ENCODE measurements around the gene TMEM233.

The TMEM233 gene

DNA sequence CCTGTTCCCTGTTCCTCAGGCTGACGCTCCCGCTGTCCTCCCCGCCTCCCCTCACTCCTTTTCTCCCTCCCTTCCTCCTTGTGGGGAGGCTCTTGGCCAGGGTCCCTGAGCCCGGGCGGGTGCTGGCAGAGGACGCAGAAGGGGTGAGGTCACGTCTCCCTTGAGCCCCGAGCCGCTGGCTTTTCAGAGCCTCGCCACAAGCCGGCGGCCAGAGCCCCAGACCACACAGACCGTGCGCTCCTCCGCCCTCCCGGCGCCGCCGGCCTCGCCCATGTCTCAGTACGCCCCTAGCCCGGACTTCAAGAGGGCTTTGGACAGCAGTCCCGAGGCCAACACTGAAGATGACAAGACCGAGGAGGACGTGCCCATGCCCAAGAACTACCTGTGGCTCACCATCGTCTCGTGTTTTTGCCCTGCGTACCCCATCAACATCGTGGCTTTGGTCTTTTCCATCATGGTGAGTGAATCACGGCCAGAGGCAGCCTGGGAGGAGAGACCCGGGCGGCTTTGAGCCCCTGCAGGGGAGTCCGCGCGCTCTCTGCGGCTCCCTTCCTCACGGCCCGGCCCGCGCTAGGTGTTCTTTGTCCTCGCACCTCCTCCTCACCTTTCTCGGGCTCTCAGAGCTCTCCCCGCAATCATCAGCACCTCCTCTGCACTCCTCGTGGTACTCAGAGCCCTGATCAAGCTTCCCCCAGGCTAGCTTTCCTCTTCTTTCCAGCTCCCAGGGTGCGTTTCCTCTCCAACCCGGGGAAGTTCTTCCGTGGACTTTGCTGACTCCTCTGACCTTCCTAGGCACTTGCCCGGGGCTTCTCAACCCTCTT, at the start of gene TMEM233:
TMEM233 (plus strand) TSS at position 197 of the 821 bp plus-strand sequence; CDS start at position 272, 75 bp downstream.
- DNase-seq (ENCODE audit: low read depth in 3 of 3, low spot score in 1 of 3), result no peak

GRCh38 chr12:119544765-119545625, 48.6 kb upstream of the TMEM233 start:
- DNase-seq (ENCODE audit: low read depth in 3 of 3, low spot score in 1 of 3), result peak in 1 of 3 donors; percentile 17

DNA sequence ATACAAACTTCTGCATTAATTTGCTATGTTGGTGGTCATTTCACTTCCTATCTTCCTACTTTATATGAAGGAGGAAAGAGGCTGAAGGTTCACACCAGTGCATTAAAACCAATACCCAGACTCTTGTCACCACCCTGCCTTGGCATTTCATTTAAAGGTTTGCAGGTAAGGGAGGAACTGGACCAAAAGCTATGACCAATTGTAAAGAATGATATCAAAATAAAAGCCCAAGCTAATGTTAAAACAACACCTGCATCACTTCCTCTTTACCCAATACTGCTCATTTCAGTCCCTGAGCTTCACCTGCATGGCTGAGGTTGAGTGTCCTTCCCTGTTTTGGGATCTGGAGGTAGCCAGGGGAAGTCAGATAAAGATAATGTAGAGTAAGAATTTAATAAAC, 47.2 kb upstream of the TMEM233 start:
- DNase-seq (ENCODE audit: low read depth in 3 of 3, low spot score in 1 of 3), result no peak

GRCh38 chr12:119547001-119547400, 46.6 kb upstream of the TMEM233 start:
- no peak for DNase-seq (ENCODE audit: low read depth in 3 of 3, low spot score in 1 of 3)

DNA sequence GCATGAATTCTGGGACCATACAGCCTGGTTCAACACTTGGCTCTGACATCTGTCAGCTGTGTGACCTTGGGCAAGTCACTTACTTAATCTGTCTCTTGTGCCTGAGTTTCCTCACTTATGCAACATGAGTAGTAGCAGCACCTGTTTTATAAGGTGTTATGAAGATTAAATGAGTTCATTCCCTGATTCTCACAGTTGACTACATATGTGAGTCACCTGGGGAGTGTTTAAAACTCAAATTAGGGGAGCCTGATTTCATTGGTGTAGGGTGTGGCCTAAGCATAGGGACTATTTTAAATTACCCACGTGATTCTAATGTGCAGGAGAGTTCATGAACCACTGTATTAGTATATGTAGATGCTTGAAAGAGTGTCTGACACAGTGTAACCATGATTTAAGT, 36.7 kb upstream of the TMEM233 start:
- DNase-seq (ENCODE audit: low read depth in 3 of 3, low spot score in 1 of 3), result no peak

DNA sequence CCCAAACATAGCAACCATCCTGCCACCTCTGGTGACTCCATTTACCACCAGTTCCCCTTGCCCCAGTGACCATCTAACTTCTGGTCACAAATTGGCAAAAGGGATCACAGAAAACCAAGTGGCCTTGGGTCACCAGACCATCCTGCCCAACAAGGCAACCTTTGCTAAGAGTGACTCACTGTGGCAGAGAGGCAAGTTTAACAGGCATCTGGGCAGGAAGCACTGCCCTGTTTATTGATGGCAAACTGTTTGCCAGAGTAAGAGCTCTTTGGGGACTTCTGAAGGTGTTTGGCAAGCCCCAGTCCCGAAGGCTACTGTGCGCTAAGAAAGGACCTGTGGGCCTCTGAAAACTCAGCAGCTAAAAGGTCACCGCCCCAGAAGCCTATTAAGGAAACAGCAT, 28.2 kb upstream of the TMEM233 start:
- no peak for DNase-seq (ENCODE audit: low read depth in 3 of 3, low spot score in 1 of 3)

DNA sequence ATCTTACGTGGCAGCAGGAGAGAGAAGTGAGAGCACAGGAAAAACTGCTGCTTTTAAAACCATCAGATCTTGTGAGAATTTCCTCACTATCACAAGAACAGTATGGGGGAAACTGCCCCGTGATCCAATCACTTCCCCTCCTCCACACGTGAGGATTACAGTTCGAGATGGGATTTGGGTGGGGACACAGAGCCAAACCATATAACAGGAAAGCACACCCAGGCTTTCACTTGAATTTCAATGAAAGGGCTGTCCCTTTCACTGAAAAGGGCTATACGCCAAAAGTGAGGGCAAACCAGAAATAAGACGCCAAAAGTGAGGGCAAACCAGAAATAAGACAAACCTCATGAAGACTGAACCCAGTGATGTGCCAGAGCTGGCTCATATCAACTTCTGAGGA, 22.8 kb upstream of the TMEM233 start:
- no peak for DNase-seq (ENCODE audit: low read depth in 3 of 3, low spot score in 1 of 3)

DNA sequence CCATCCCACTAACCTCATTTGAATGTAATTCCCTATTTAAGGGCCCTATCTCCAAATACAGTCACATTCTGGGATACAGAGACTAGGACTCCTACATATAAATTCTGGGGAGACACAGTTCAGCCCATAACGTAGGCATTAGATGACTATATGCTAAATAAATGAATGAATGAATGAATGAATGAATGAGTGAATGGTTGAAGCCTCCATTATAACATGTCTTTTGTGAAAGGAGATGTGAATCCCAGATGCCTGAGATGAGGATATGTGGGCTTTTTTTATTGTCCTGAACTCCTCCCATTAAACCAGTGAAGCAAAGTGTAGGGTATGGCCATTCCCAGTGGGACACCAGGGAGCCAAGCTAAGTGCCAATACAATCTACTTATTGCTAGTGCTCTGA, 20.5 kb upstream of the TMEM233 start:
- no peak for DNase-seq (ENCODE audit: low read depth in 3 of 3, low spot score in 1 of 3)

DNA sequence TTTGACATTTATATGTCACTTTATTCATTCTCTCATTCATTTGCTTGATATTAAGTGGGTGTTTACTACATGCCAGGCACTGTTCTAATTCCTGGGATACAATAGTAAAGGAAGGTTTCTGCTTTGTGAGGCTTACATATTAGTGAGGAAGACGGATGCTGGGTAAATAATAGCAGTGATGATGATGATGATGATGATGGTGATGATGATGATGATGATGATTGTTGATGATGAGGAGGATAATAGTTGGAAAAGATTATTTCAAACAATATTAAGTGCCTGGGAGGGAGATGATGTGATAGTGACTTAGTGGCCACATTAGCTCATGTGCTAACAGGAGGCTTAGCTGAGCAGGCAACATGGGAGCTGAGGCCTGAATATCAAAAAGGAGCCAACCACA, 19.3 kb upstream of the TMEM233 start:
- DNase-seq (ENCODE audit: low read depth in 3 of 3, low spot score in 1 of 3), result no peak

- no peak for DNase-seq (ENCODE audit: low read depth in 3 of 3, low spot score in 1 of 3)
These were observed 17.3 kb upstream of the TMEM233 start for GRCh38 chr12:119576118-119576810.

DNA sequence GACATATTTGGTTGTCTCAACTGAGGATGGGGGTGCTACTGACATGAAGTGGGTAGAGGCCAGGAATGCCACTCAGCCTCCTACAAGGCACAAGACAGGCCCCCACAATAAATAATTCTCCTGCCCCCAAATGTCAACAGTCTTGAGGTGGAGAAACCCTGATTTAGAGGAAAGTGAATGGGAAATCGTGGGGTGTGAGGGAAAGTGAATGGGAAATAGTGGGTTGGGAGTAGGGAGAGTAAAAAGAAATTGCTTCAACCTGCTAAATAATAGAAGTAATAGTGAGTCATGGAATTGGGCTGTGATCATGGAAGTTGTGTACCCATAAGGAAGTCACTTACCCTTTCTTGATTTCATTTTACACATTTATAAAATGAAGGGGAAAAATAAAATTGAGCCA, 16.7 kb upstream of the TMEM233 start:
- DNase-seq (ENCODE audit: low read depth in 3 of 3, low spot score in 1 of 3), result no peak

GRCh38 chr12:119578112-119578511, 15.5 kb upstream of the TMEM233 start:
- DNase-seq (ENCODE audit: low read depth in 3 of 3, low spot score in 1 of 3), result no peak

- no peak for DNase-seq (ENCODE audit: low read depth in 3 of 3, low spot score in 1 of 3)
These were observed 4.5 kb upstream of the TMEM233 start for GRCh38 chr12:119589097-119589496.

DNA sequence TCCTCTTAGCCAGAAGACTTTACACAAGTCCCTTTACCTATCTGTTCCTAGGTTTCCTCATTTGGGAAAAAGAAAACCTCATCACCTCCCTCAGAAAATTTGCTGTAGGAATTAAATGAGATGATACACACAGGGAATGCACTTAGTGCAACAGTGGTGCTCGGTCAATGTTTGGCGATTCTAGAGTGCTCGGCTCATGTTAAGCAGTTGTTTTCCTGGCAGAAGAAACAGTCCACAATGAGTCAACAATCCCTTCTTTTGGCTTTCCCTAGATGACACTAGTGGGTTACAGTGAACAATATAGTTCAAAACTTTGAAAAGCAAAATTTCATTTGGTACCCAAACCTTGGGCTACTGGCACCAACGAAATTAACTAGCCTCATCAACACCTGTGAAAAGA, 3.9 kb upstream of the TMEM233 start:
- no peak for DNase-seq (ENCODE audit: low read depth in 3 of 3, low spot score in 1 of 3)

- DNase-seq (ENCODE audit: low read depth in 3 of 3, low spot score in 1 of 3), result no peak
These were observed 1.3 kb upstream of the TMEM233 start for GRCh38 chr12:119592232-119592631.

DNA sequence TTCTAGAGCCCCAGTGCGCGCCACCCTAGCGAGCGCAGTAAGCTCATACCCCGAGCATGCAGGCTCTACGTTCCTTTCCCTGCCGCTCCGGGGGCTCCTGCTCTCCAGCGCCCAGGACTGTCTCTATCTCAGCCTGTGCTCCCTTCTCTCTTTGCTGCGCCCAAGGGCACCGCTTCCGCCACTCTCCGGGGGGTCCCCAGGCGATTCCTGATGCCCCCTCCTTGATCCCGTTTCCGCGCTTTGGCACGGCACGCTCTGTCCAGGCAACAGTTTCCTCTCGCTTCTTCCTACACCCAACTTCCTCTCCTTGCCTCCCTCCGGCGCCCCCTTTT, 791 bp downstream of the TMEM233 start:
- no peak for DNase-seq (ENCODE audit: low read depth in 3 of 3, low spot score in 1 of 3)

- DNase-seq (ENCODE audit: low read depth in 3 of 3, low spot score in 1 of 3), result no peak
These were observed 1.3 kb downstream of the TMEM233 start for GRCh38 chr12:119594772-119595445.

GRCh38 chr12:119598159-119598558, 4.6 kb downstream of the TMEM233 start:
- no peak for DNase-seq (ENCODE audit: low read depth in 3 of 3, low spot score in 1 of 3)

GRCh38 chr12:119601877-119602733, 8.5 kb downstream of the TMEM233 start:
- DNase-seq (ENCODE audit: low read depth in 3 of 3, low spot score in 1 of 3), result no peak

DNA sequence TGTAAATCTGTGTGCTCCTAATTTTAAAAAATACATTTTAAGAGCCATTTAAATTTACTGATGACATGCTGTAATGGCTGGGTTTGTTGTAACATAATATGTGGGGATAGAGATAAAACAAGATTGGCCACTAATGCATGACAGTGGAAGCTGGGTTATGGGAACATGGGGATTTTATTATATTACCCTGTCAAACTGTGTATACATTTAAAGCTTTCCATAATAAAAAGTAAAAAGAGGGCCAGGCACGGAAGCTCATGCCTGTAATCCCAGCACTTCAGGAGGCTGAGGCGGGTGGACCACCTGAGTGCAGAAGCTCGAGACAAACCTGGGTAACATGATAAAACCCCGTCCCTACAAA, 9.1 kb downstream of the TMEM233 start:
- DNase-seq (ENCODE audit: low read depth in 3 of 3, low spot score in 1 of 3), result no peak
